HTERT RPE-1 (cell line): ENCODE results near the gene MRPS35.

Experiments
- in situ Hi-C: fragments of 300-500 bp; cut with MboI; formaldehyde crosslinking; loops from 4 replicates; pipeline ENCODE4 v1.14.3; 2020; ENCODE audit warnings: low sequenced_read_pairs

MRPS35 gene

DNA sequence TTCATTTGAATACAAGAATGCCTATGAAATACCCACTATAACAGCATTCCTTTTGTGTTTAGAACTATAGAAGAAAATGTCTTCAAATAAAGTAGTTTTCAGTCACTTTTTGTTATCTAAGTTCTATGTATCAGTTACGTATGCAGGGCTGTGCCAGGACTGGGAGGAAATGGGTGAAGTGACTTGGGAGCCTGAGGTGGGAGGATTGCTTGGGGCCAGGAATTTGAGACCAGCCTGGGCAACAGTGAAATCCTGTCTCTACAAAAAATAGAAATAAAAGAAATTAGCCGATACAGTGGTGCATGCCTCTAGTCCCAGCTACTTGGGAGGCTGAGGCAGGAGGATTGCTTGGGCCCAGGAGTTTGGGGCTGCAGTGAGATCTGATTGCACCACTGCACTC is 92.3 kb downstream of the MRPS35 start:
- in situ Hi-C loops: no loop called here

DNA sequence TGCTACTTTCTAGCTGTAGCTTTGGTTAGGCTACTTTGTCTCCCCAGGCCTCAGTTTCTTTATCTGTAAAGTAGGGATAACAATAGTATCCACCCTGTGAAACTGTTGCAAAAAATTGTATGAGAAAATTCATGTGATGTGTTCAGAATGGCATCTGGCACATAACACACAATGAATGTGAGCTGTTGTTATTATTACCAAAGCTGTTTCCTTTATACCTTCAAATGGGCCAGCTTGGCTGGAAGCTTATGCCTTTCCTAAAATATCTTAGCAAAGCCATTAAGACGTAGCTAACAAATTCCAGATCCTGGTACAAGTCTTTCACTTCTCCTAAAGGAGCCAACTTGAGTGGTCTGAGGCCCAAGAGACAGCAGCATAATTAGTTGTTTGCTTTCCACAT is 94.6 kb downstream of the MRPS35 start:
- in situ Hi-C loops: no loop called here
